H9 (cell line): ENCODE measurements around the gene DPM2. TPM values are rescaled to one million over a fixed set of nuclear protein-coding genes. Genes with fewer than 3 reads are reported as not detected.
A peak's percentile ranks its signal among the peaks of the same experiment; 100 is the strongest.

Experiments
- DNase-seq: peaks from one replicate; pipeline ENCODE4 v3.0.0-alpha.2; 2017
- H2AFZ ChIP-seq: one replicate; pipeline ENCODE4 v1.6.1; 2013; ENCODE audit warnings: mild to moderate bottlenecking, low read length, control low read depth, moderate library complexity
- H2AK5ac ChIP-seq: 2 replicates; pipeline ENCODE4 v1.6.1; 2013; ENCODE audit warnings: low read length, control low read depth, mixed read lengths; ENCODE audit not compliant: insufficient read length
- H2BK120ac ChIP-seq: one replicate; pipeline ENCODE4 v1.6.1; 2013; ENCODE audit warnings: low read depth, mild to moderate bottlenecking, low read length, control low read depth, inconsistent platforms; ENCODE audit not compliant: poor library complexity, severe bottlenecking
- H2BK12ac ChIP-seq: 2 replicates; pipeline ENCODE4 v1.6.1; 2013; ENCODE audit warnings: low read length, control low read depth, mixed read lengths, low read depth; ENCODE audit not compliant: insufficient read length
- H2BK15ac ChIP-seq: 2 replicates; pipeline ENCODE4 v1.6.1; 2013; ENCODE audit warnings: low read depth, low read length, control low read depth
- H2BK20ac ChIP-seq: one replicate; pipeline ENCODE4 v1.6.1; 2013; ENCODE audit warnings: low read depth, mild to moderate bottlenecking, low read length, control low read depth, inconsistent platforms; ENCODE audit not compliant: poor library complexity, severe bottlenecking
- H2BK5ac ChIP-seq: 2 replicates; pipeline ENCODE4 v1.6.1; 2013; ENCODE audit warnings: low read length, control low read depth, mixed read lengths; ENCODE audit not compliant: insufficient read length
- H3K14ac ChIP-seq: 2 replicates; pipeline ENCODE4 v1.6.1; 2013; ENCODE audit warnings: low read length, control low read depth; ENCODE audit not compliant: insufficient read depth
- H3K18ac ChIP-seq: 2 replicates; pipeline ENCODE4 v1.6.1; 2013; ENCODE audit warnings: low read depth, mild to moderate bottlenecking, mixed read lengths, low read length, control low read depth; ENCODE audit not compliant: insufficient read length
- H3K23ac ChIP-seq: 2 replicates; pipeline ENCODE4 v1.6.1; 2013; ENCODE audit warnings: low read length, control low read depth, mixed read lengths, low read depth; ENCODE audit not compliant: insufficient read length
- H3K23me2 ChIP-seq: 2 replicates; pipeline ENCODE4 v1.6.1; 2013; ENCODE audit warnings: low read depth, mild to moderate bottlenecking, mixed read lengths, low read length, control low read depth; ENCODE audit not compliant: insufficient read length, poor library complexity, severe bottlenecking
- H3K27ac ChIP-seq: 2 replicates; pipeline ENCODE4 v1.5.1; 2013; ENCODE audit warnings: low read length, control low read depth, mixed read lengths, low read depth; ENCODE audit not compliant: insufficient read length
- H3K27me3 ChIP-seq: 2 replicates; pipeline ENCODE4 v1.6.1; 2013; ENCODE audit warnings: low read length, control low read depth, inconsistent platforms; ENCODE audit not compliant: insufficient read depth
- H3K4ac ChIP-seq: 2 replicates; pipeline ENCODE4 v1.6.1; 2013; ENCODE audit warnings: low read depth, mild to moderate bottlenecking, control low read depth, inconsistent platforms, low read length, moderate library complexity
- H3K4me1 ChIP-seq: 2 replicates; pipeline ENCODE4 v1.6.1; 2013; ENCODE audit warnings: low read length, control low read depth, inconsistent platforms; ENCODE audit not compliant: insufficient read depth
- H3K4me2 ChIP-seq: 2 replicates; pipeline ENCODE4 v1.6.1; 2013; ENCODE audit warnings: low read length, control low read depth, mixed read lengths; ENCODE audit not compliant: insufficient read length, insufficient read depth
- H3K56ac ChIP-seq: 2 replicates; pipeline ENCODE4 v1.6.1; 2013; ENCODE audit warnings: low read depth, mild to moderate bottlenecking, mixed read lengths, low read length, control low read depth; ENCODE audit not compliant: insufficient read length
- H3K79me1 ChIP-seq: 2 replicates; pipeline ENCODE4 v1.6.1; 2013; ENCODE audit warnings: low read depth, mild to moderate bottlenecking, moderate library complexity, low read length, control low read depth, inconsistent platforms; ENCODE audit not compliant: insufficient read depth, poor library complexity, severe bottlenecking
- H3K79me2 ChIP-seq: 2 replicates; pipeline ENCODE4 v1.6.1; 2013; ENCODE audit warnings: low read length, control low read depth, inconsistent platforms; ENCODE audit not compliant: insufficient read depth
- H3K9ac ChIP-seq: 2 replicates; pipeline ENCODE4 v1.6.1; 2013; ENCODE audit warnings: low read length, control low read depth, mixed read lengths; ENCODE audit not compliant: insufficient read length; ENCODE audit errors: extremely low read depth
- H3K9me3 ChIP-seq: one replicate; pipeline ENCODE4 v1.6.1; 2013; ENCODE audit warnings: low read depth, low read length, inconsistent platforms; ENCODE audit not compliant: control insufficient read depth
- H3T11ph ChIP-seq: one replicate; pipeline ENCODE4 v1.6.1; 2013; ENCODE audit warnings: mild to moderate bottlenecking, low read length, control low read depth, inconsistent platforms
- H4K20me1 ChIP-seq: one replicate; pipeline ENCODE4 v1.6.1; 2013; ENCODE audit not compliant: control insufficient read depth, insufficient read length, insufficient read depth
- H4K5ac ChIP-seq: 2 replicates; pipeline ENCODE4 v1.6.1; 2013; ENCODE audit warnings: low read depth, mild to moderate bottlenecking, mixed read lengths, low read length, control low read depth; ENCODE audit not compliant: insufficient read length
- H4K8ac ChIP-seq: replicated peaks from 2 replicates; pipeline ENCODE4 v1.6.1; 2013; ENCODE audit warnings: low read length, control low read depth, mixed read lengths, low read depth; ENCODE audit not compliant: insufficient read length
- H4K91ac ChIP-seq: 2 replicates; pipeline ENCODE4 v1.6.1; 2013; ENCODE audit warnings: low read depth, mild to moderate bottlenecking, moderate library complexity, mixed read lengths, low read length, control low read depth; ENCODE audit not compliant: insufficient read length
- H3K27ac Mint-ChIP-seq, 3 experiments: 2 replicates in 2 of 3; 3 replicates in 1 of 3; pipeline ENCODE4 v1.8.0; 2020 to 2021; ENCODE audit warnings: mixed read lengths in 3 of 3, mild to moderate bottlenecking in 1 of 3, moderate library complexity in 1 of 3
- H3K27me3 Mint-ChIP-seq: 2 replicates; pipeline ENCODE4 v1.8.0; 2021; ENCODE audit warnings: low read depth, mild to moderate bottlenecking, moderate library complexity, mixed read lengths
- H3K36me3 Mint-ChIP-seq, 3 experiments: 2 replicates in 2 of 3; 3 replicates in 1 of 3; pipeline ENCODE4 v1.8.0; 2020 to 2021; ENCODE audit warnings: low read depth in 3 of 3, mixed read lengths in 3 of 3; ENCODE audit not compliant: insufficient read depth in 1 of 3
- H3K4me1 Mint-ChIP-seq, 2 experiments: 2 replicates each; pipeline ENCODE4 v1.8.0; 2020; ENCODE audit warnings: mixed read lengths in 2 of 2
- H3K4me3 Mint-ChIP-seq, 2 experiments: 2 replicates in 1 of 2; 3 replicates in 1 of 2; pipeline ENCODE4 v1.8.0; 2020 to 2021; ENCODE audit warnings: mild to moderate bottlenecking in 2 of 2, mixed read lengths in 2 of 2, moderate library complexity in 1 of 2
- H3K9me3 Mint-ChIP-seq, 2 experiments: 2 replicates in 1 of 2; 3 replicates in 1 of 2; pipeline ENCODE4 v1.8.0; 2020; ENCODE audit warnings: mild to moderate bottlenecking in 2 of 2, mixed read lengths in 2 of 2, moderate library complexity in 1 of 2
- CTCF ChIP-seq: fragments of 200-600 bp; sonication (generic); conservative IDR thresholded peaks from 3 replicates; pipeline ENCODE4 v1.8.0; 2021; ENCODE audit warnings: antibody characterized with exemption, mild to moderate bottlenecking
- WGBS: extraction: QIAGEN DNeasy Blood & Tissue Kit; methylation state at CpG from one replicate; pipeline ENCODE4 v1.1.7; 2013; ENCODE audit warnings: missing lambda C conversion rate, low lambda C conversion rate, mixed read lengths; ENCODE audit not compliant: insufficient read length; ENCODE audit errors: extremely low coverage; 5-methylcytosine and 5-hydroxymethylcytosine counted together
- total RNA-seq: library from RNA; stranded (reverse); gene quantifications from 2 replicates; pipeline ENCODE4 v1.2.1, GENCODE V29; 2021

Gene DPM2
- total RNA-seq, 1 experiment from 2014 or later, result 46.1 TPM

DNA sequence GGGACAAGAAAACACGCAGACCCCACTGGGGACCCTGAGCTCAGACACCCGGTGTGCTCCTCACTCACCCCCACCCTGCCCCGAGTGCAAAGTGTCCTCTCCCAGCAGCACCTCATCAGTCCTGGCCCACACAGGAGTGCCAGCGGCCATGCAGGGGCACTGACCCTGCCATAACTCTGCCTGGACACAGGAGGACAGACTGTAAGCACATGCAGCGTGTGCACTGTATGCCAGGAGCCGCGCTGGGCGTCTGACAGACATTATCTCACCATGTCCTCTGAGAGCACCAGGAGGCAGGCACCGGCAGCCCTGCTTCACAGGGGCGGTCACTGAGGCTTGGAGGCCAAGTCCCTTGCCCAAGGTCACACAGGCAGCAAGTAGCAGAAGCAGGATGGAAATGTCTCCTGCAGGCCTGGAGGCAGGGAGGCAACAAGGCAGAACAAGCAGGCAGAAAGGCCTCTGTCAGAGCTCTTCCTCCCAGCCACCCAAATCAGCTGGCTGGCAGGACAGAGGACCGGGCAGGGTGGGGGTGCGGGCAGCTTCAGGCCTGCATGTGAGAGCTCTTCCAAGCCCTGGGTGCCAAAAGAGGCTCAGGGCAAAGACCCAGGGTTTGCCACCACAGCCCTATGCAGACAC, 34.7 kb upstream of the DPM2 start:
- Mint-ChIP-seq H3K27ac (peak overlapping the region; percentile 81 to 98 (median 97); a peak in 5 of 7 replicates), H3K4me1 (peaks cover 65 to 78% of the 10 kb centered on the region in 2 experiments), H3K36me3 (peaks cover 0 to 15% (median 0%) of the 10 kb centered on the region in 3 experiments; a peak in 2 of 7 replicates), H3K4me3 (peak overlapping the region in 1 of 2 experiments; percentile 61; a peak in 3 of 5 replicates), H3K9me3 (no peaks in the 10 kb centered on the region; a peak in 1 of 5 replicates), H3K27me3 (no peaks in the 10 kb centered on the region; the same call in 1 of the 2 replicates)
- DNase-seq, result peak; percentile 25
- WGBS, result no CpG with 5 or more reads among the region's 12 CpGs
- Histone ChIP-seq H2AK5ac (no peak overlapping the region), H4K20me1 (peaks cover 4% of the 10 kb centered on the region), H2BK15ac (no peak overlapping the region), H3K27ac (no peak overlapping the region), H3K18ac (no peak overlapping the region), H3K9ac (no peak overlapping the region), H2BK120ac (no peak overlapping the region), H3K27me3 (no peaks in the 10 kb centered on the region), H2BK20ac (no peak overlapping the region), H3K4me1 (peaks cover 9% of the 10 kb centered on the region; the same call in 1 of the 2 replicates), H2BK5ac (no peak overlapping the region), H3K14ac (peak overlapping the region; percentile 36; the same call in 1 of the 2 replicates), H3K79me1 (peaks cover 12% of the 10 kb centered on the region), H3K56ac (no peak overlapping the region), H3K79me2 (peaks cover 60% of the 10 kb centered on the region; the same call in 1 of the 2 replicates), H2BK12ac (no peak overlapping the region), H3K9me3 (no peaks in the 10 kb centered on the region), H2AFZ (no peak overlapping the region), H3K23ac (no peak overlapping the region), H4K5ac (no peak overlapping the region), H4K8ac (no peak overlapping the region), H4K91ac (no peak overlapping the region), H3K4ac (no peak overlapping the region), H3K23me2 (no peaks in the 10 kb centered on the region), H3K4me2 (no peak overlapping the region), H3T11ph (no peak overlapping the region)
- no peak for TF ChIP-seq CTCF
